ENCODE results near the gene PLIN1.

GRCh38 chr15:89615135-89615534, 64.0 kb downstream of the PLIN1 start:
- TF ChIP-seq CTCF (conservative IDR thresholded peaks at IDR 0.05; ENCODE audit: low read depth, low read length) (no peak), EZH2 (IDR thresholded peaks at IDR 0.05; ENCODE audit: borderline replicate concordance, low read depth, low read length, poor library complexity, severe bottlenecking) (no peak)
